Activated CD8-positive, alpha-beta memory T cell treated with anti-CD3 and anti-CD28 coated beads for 1 hour (primary cell): ENCODE results near the gene LZTS2.
"Not testable (repeated sequence)": the region's sequence is repeated elsewhere in the genome, so short reads cannot be mapped to it uniquely, and the experiment has no call there.

Experiments
- DNase-seq, 2 donors: peaks; one replicate each; pipeline ENCODE4 v3.0.0-alpha.2; 2020; ENCODE audit warnings: low read depth in 1 of 2; ENCODE audit errors: extremely low read depth in 1 of 2

Gene LZTS2

GRCh38 chr10:100999742-101000126, at the start of gene LZTS2:
Gene LZTS2, plus strand, starts transcription at chr10:100999808. Its CDS starts 2,731 bp downstream, at chr10:101002539.
- DNase-seq = no peak

GRCh38 chr10:100960251-100960650, 39.4 kb upstream of the LZTS2 start:
- DNase-seq = no peak

- no peak for DNase-seq
Observed at GRCh38 chr10:100962351-100963080, 37.1 kb upstream of the LZTS2 start.

- DNase-seq = no peak
Observed at GRCh38 chr10:100963826-100964225, 35.8 kb upstream of the LZTS2 start.

GRCh38 chr10:100965820-100966219, 33.8 kb upstream of the LZTS2 start:
- no peak for DNase-seq

GRCh38 chr10:100966887-100967286, 32.7 kb upstream of the LZTS2 start:
- no peak for DNase-seq

GRCh38 chr10:100967332-100967731, 32.3 kb upstream of the LZTS2 start:
- DNase-seq = no peak

- no peak for DNase-seq
Observed at GRCh38 chr10:100968062-100968736, 31.4 kb upstream of the LZTS2 start.

- no peak for DNase-seq
Observed at GRCh38 chr10:100968863-100969186, 30.8 kb upstream of the LZTS2 start.

- peak in 1 of 2 donors; percentile 34 for DNase-seq
Observed at GRCh38 chr10:100969187-100970075, 30.2 kb upstream of the LZTS2 start, which contains the start of gene SEMA4G. Gene SEMA4G, plus strand, starts transcription at chr10:100969504. Its CDS starts 3,409 bp downstream, at chr10:100972913.

GRCh38 chr10:100970076-100970913, 29.3 kb upstream of the LZTS2 start:
- no peak for DNase-seq

GRCh38 chr10:100970914-100971811, 28.4 kb upstream of the LZTS2 start:
- DNase-seq = no peak

GRCh38 chr10:100972115-100972903, 27.3 kb upstream of the LZTS2 start:
- no peak for DNase-seq

GRCh38 chr10:100972904-100973535, 26.6 kb upstream of the LZTS2 start:
- DNase-seq = no peak

- DNase-seq = not testable (repeated sequence)
Observed at GRCh38 chr10:100975397-100975796, 24.2 kb upstream of the LZTS2 start.

GRCh38 chr10:100976906-100977305, 22.7 kb upstream of the LZTS2 start:
- DNase-seq = no peak

GRCh38 chr10:100977436-100977835, 22.2 kb upstream of the LZTS2 start:
- no peak for DNase-seq
